ENCODE results near the gene CEP162. TPM values are rescaled to one million over a fixed set of nuclear protein-coding genes. Genes with fewer than 3 reads are reported as not detected.

CEP162 gene
- total and polyA plus RNA-seq, 2 donors (not counting 1 experiment from before 2014, with no cell fraction given), result 1.8 to 13.4 TPM

DNA sequence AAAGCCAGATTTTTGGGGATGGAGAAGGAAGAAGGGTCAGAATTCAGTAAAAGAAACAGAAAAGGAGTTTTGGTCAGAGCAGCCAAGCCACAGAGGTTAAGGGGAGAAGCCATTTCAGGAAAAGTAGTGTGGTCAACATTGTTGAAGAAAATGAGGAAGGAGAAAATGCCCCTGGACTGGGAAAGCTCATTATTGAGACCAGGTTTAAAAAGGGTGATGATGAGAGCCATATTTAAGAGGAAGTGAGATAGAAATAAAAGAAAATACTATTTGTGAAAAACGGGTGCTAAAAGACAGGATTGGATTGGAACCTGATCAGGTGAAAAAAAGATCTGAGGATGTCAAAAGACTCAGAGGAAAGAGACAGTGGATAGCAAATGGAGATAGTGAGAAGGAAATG lies 75.8 kb downstream of the CEP162 start:
- Mint-ChIP-seq H3K9me3 (ENCODE audit: insufficient read depth) (no peaks in the 10 kb centered on the region), H3K4me3 (no peak overlapping the region), H3K27ac (no peak overlapping the region), H3K4me1 (no peaks in the 10 kb centered on the region), H3K27me3 (no peaks in the 10 kb centered on the region)
- intact Hi-C loops (cut with micrococcal nuclease), result no loop called here
- POLR2A ChIA-PET, result no interaction called here
- no peak for ATAC-seq (ENCODE audit: low read depth)
- no peaks in the 10 kb centered on the region for H3K4me1 ChIP-seq (ENCODE audit: control insufficient read depth in 2 of 2, insufficient read depth in 2 of 2, low read length in 2 of 2)
- no peaks in the 10 kb centered on the region for H3K79me2 ChIP-seq (ENCODE audit: control insufficient read depth, insufficient read depth, low read length)
- TF ChIP-seq EZH2 (IDR thresholded peaks at IDR 0.05; ENCODE audit: borderline replicate concordance, insufficient read depth, low read depth, low read length, poor library complexity, severe bottlenecking), result no peak
- TF ChIP-seq, protein P1, sequence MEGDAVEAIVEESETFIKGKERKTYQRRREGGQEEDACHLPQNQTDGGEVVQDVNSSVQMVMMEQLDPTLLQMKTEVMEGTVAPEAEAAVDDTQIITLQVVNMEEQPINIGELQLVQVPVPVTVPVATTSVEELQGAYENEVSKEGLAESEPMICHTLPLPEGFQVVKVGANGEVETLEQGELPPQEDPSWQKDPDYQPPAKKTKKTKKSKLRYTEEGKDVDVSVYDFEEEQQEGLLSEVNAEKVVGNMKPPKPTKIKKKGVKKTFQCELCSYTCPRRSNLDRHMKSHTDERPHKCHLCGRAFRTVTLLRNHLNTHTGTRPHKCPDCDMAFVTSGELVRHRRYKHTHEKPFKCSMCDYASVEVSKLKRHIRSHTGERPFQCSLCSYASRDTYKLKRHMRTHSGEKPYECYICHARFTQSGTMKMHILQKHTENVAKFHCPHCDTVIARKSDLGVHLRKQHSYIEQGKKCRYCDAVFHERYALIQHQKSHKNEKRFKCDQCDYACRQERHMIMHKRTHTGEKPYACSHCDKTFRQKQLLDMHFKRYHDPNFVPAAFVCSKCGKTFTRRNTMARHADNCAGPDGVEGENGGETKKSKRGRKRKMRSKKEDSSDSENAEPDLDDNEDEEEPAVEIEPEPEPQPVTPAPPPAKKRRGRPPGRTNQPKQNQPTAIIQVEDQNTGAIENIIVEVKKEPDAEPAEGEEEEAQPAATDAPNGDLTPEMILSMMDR (IDR thresholded peaks at IDR 0.05), result no peak
- no peak overlapping the region for H3K4me2 ChIP-seq (replicated peaks; ENCODE audit: low read depth, low read length, poor library complexity, severe bottlenecking)
- H3K4me3 ChIP-seq (ENCODE audit: control extremely low read depth in 1 of 5, extremely low read depth in 1 of 5, insufficient read depth in 1 of 5, low read depth in 2 of 5, low read length in 4 of 5), result no peak overlapping the region
- CTCF ChIA-PET, result no interaction called here
- no peaks in the 10 kb centered on the region for H3K27me3 ChIP-seq (replicated peaks in 1 of 4; ENCODE audit: control extremely low read depth in 1 of 4, control insufficient read depth in 3 of 4, insufficient read depth in 4 of 4, low read length in 3 of 4)
- H2AFZ ChIP-seq (ENCODE audit: insufficient read depth, low read depth, low read length, poor library complexity, severe bottlenecking), result no peak overlapping the region
- no peaks in the 10 kb centered on the region for H3K9me3 ChIP-seq (ENCODE audit: control extremely low read depth in 1 of 3, control insufficient read depth in 2 of 3, insufficient read depth in 1 of 3, low read length in 2 of 3)
- no peaks in the 10 kb centered on the region for H4K20me1 ChIP-seq (ENCODE audit: control insufficient read depth, insufficient read depth, low read length, poor library complexity, severe bottlenecking)
- H3K36me3 ChIP-seq (replicated peaks in 1 of 2; ENCODE audit: control extremely low read depth in 1 of 2, control insufficient read depth in 1 of 2, extremely low read depth in 1 of 2, insufficient read depth in 2 of 2, low read length in 1 of 2), result peaks cover 3 to 18% of the 10 kb centered on the region in 2 experiments
- no peak overlapping the region for H3K27ac ChIP-seq (ENCODE audit: low read length in 2 of 2)
- no peak for DNase-seq
- H3K9ac ChIP-seq (ENCODE audit: low read length), result no peak overlapping the region
- WGBS (ENCODE audit: insufficient coverage), result 82% methylated on average over 1 of the region's 1 CpG

DNA sequence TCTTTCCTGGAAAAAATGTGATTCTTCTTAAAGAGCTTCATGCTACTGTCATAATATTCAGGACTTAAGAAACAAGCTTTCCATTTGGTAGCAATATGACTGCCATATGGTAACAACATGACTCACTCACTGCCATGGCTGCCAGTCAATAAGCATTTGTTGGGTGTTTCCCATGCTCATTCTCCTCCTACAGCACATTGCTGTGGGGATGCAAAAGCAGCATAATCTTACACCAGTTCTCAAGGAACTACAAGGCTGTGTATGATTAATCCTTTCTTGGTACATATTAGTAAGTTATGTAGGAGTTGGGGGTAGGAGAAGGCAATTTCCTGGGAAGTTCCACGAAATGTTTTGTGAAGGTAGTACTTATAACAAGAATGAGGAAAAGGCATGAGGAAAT lies 76.7 kb downstream of the CEP162 start:
- H3K36me3 ChIP-seq (replicated peaks in 1 of 2; ENCODE audit: control extremely low read depth in 1 of 2, control insufficient read depth in 1 of 2, extremely low read depth in 1 of 2, insufficient read depth in 2 of 2, low read length in 1 of 2), result peaks cover 3 to 18% of the 10 kb centered on the region in 2 experiments
- no peaks in the 10 kb centered on the region for H3K79me2 ChIP-seq (ENCODE audit: control insufficient read depth, insufficient read depth, low read length)
- Mint-ChIP-seq H3K4me1 (no peaks in the 10 kb centered on the region), H3K27me3 (no peaks in the 10 kb centered on the region), H3K27ac (no peak overlapping the region), H3K4me3 (no peak overlapping the region), H3K9me3 (ENCODE audit: insufficient read depth) (no peaks in the 10 kb centered on the region)
- intact Hi-C loops (cut with micrococcal nuclease), result no loop called here
- H3K4me3 ChIP-seq (ENCODE audit: control extremely low read depth in 1 of 5, extremely low read depth in 1 of 5, insufficient read depth in 1 of 5, low read depth in 2 of 5, low read length in 4 of 5), result no peak overlapping the region
- CTCF ChIA-PET, result no interaction called here
- no peak overlapping the region for H3K27ac ChIP-seq (ENCODE audit: low read length in 2 of 2)
- TF ChIP-seq, protein P1 (IDR thresholded peaks at IDR 0.05), result no peak
- no peak for TF ChIP-seq EZH2 (IDR thresholded peaks at IDR 0.05; ENCODE audit: borderline replicate concordance, insufficient read depth, low read depth, low read length, poor library complexity, severe bottlenecking)
- no peaks in the 10 kb centered on the region for H3K9me3 ChIP-seq (ENCODE audit: control extremely low read depth in 1 of 3, control insufficient read depth in 2 of 3, insufficient read depth in 1 of 3, low read length in 2 of 3)
- DNase-seq (no peak), ATAC-seq (ENCODE audit: low read depth) (no peak)
- H3K9ac ChIP-seq (ENCODE audit: low read length), result no peak overlapping the region
- H3K27me3 ChIP-seq (replicated peaks in 1 of 4; ENCODE audit: control extremely low read depth in 1 of 4, control insufficient read depth in 3 of 4, insufficient read depth in 4 of 4, low read length in 3 of 4), result no peaks in the 10 kb centered on the region
- no peaks in the 10 kb centered on the region for H3K4me1 ChIP-seq (ENCODE audit: control insufficient read depth in 2 of 2, insufficient read depth in 2 of 2, low read length in 2 of 2)
- no peaks in the 10 kb centered on the region for H4K20me1 ChIP-seq (ENCODE audit: control insufficient read depth, insufficient read depth, low read length, poor library complexity, severe bottlenecking)
- POLR2A ChIA-PET, result no interaction called here
- H3K4me2 ChIP-seq (replicated peaks; ENCODE audit: low read depth, low read length, poor library complexity, severe bottlenecking), result no peak overlapping the region
- no peak overlapping the region for H2AFZ ChIP-seq (ENCODE audit: insufficient read depth, low read depth, low read length, poor library complexity, severe bottlenecking)
- 78% methylated on average over 1 of the region's 1 CpG for WGBS (ENCODE audit: insufficient coverage)
